Subcutaneous preadipocyte (primary cell): ENCODE data around the gene B4GALT5. TPM values are rescaled to one million over a fixed set of nuclear protein-coding genes. Genes with fewer than 3 reads are reported as not detected.

Experiments used
- small RNA-seq: library from RNA; depleted of rRNA; stranded (forward); fragments of <200 nt; gene quantifications from one replicate; pipeline ENCODE3, GENCODE V24; 2012
- total RNA-seq: library from RNA; depleted of rRNA; stranded (reverse); fragments of >200 nt; gene quantifications from 2 replicates; pipeline ENCODE4 v1.2.3, GENCODE V29; 2012

B4GALT5 gene
- 19.1 and 22.7 TPM in 2 replicates for total RNA-seq

GRCh38 chr20:49713753-49714712 lies at the start of gene B4GALT5:
Gene B4GALT5 (minus strand): TSS chr20:49713878. CDS start chr20:49713690, 188 bp downstream.

Small RNA genes lying within 50 kb of the gene (small RNA-seq; reads per million reads assigned to genes)
- gene RN7SL197P (not detected), gene SNRPFP1 (not detected)

Other genes with a start within 250 kb of the B4GALT5 start
- under 0.01 TPM in 1 of 2 replicates, not detected in the other for gene KCNB1, start 231.2 kb downstream of the B4GALT5 start, total RNA-seq
- gene PTGIS, start 145.7 kb downstream of the B4GALT5 start, total RNA-seq = 19.0 and 77.9 TPM in 2 replicates
- gene SLC9A8, start 99.0 kb upstream of the B4GALT5 start, total RNA-seq = 8.5 and 8.6 TPM in 2 replicates
- 1.8 and 3.7 TPM in 2 replicates for gene SPATA2, start 201.7 kb upstream of the B4GALT5 start, total RNA-seq
- 49.3 and 76.1 TPM in 2 replicates for gene RNF114, start 222.5 kb upstream of the B4GALT5 start, total RNA-seq